ENCODE data around the gene RNF187. TPM values are rescaled to one million over a fixed set of nuclear protein-coding genes. Genes with fewer than 3 reads are reported as not detected.

Gene RNF187
- total and polyA plus RNA-seq, 7 experiments from 2014 or later: 16.5 to 133 (median 66.3) TPM

DNA sequence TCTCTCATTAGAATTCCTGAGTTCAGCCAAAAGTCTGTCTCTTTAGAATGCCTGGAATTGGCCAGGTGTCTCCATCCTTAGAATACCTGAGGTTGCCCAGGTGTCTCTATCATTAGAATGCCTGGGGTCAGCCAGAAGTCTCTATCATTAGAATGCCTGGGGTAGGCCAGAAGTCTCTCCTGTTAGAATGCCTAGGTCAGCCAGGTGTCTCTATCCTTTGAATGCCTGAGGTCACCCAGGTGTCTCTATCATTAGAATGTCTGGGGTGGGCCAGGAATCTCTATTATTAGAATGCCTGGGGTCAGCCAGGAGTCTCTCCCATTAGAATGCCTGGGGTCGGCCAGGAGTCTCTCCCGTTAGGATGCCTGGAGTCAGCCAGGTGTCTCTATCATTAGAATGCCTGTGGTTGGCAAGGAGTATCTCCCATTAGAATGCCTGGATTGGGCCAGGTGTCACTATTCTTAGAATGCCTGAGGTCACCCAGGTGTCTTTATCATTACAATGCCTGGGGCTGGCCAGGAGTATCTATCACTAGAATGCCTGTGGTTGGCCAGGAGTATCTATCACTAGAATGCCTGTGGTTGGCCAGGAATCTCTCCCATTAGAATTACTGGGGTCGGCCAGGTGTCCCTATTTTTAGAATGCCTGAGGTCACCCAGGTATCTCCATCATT is 43.0 kb downstream of the RNF187 start:
- CTCF ChIA-PET: no interaction called here
- H3K4me1 ChIP-seq (ENCODE audit: control insufficient read depth in 2 of 2, insufficient read depth in 2 of 2, low read length in 2 of 2): no peaks in the 10 kb centered on the region
- peaks cover 0 to 3% (median 0%) of the 10 kb centered on the region in 5 donors for H3K36me3 Mint-ChIP-seq

DNA sequence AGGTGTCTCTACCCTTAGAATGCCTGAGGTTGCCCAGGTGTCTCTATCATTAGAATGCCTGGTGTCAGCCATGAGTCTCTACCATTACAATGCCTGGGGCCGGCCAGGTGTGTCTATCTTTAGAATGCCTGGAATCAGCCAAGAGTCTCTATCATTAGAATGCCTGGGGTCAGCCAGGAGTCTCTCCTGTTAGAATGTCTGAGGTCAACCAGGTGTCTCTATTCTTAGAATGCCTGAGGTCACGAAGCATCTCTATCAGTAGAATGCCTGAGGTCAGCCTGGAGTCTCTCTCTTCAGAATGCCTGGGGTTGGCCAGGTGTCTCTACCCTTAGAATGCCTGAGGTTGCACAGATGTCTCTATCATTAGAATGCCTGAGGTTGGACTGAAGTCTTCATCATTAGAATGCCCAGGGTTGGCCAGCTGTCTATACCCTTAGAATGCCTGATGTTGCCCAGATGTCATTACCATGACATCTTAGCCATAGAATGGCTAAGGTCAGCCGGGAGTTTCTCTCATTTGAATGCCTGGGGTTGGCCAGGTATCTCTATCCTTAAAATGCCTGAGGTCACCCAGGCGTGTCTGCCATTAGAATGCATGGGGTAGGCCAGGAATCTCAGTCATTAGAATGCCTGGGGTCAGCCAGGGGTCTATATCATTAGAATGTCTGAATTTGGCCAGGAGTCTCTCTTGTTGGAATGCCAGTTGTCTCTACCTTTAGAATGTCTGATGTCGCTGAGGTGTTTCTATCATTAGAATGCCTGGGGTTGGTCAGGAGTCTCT is 44.0 kb downstream of the RNF187 start:
- Mint-ChIP-seq H3K27ac (no peak overlapping the region), H3K36me3 (peaks cover 0 to 5% (median under 1%) of the 10 kb centered on the region in 5 donors), H3K9me3 (peaks cover 0 to 28% (median 9%) of the 10 kb centered on the region in 11 donors), H3K27me3 (peaks cover 4 to 85% (median 71%) of the 10 kb centered on the region in 5 donors), H3K4me3 (no peak overlapping the region), H3K4me1 (peaks cover 0 to 2% (median 0%) of the 10 kb centered on the region in 7 donors)
- ChIA-PET CTCF (no interaction called here), POLR2A (no interaction called here)
- H3K9me3 ChIP-seq (ENCODE audit: control insufficient read depth in 2 of 3, low read length in 3 of 3): no peaks in the 10 kb centered on the region
- no peak overlapping the region for H3K27ac ChIP-seq (ENCODE audit: low read depth, low read length)
- no peaks in the 10 kb centered on the region for H3K4me1 ChIP-seq (ENCODE audit: control insufficient read depth in 2 of 2, insufficient read depth in 2 of 2, low read length in 2 of 2)
- H3K36me3 ChIP-seq (ENCODE audit: control insufficient read depth in 2 of 3, insufficient read depth in 3 of 3, low read length in 3 of 3): no peaks in the 10 kb centered on the region
- no peak overlapping the region for H3K4me3 ChIP-seq (ENCODE audit: low read length)
- intact Hi-C loops (cut with micrococcal nuclease): no loop called here
- ATAC-seq (no peak), DNase-seq (no peak)
- H3K27me3 ChIP-seq (ENCODE audit: control insufficient read depth in 2 of 2, insufficient read depth in 2 of 2, low read length in 2 of 2): peaks cover 0 to 8% of the 10 kb centered on the region in 2 donors

More for the DNA sequence above, 43.0 kb downstream of the RNF187 start:
- no peak overlapping the region for H3K27ac ChIP-seq (ENCODE audit: low read depth, low read length)
- no peak overlapping the region for H3K4me3 Mint-ChIP-seq
- no peak overlapping the region for H3K27ac Mint-ChIP-seq
- H3K27me3 Mint-ChIP-seq: peaks cover 4 to 84% (median 67%) of the 10 kb centered on the region in 5 donors
- no peaks in the 10 kb centered on the region for H3K36me3 ChIP-seq (ENCODE audit: control insufficient read depth in 2 of 3, insufficient read depth in 3 of 3, low read length in 3 of 3)
- intact Hi-C loops (cut with micrococcal nuclease): no loop called here
- no peak for DNase-seq
- ATAC-seq: no peak
- peaks cover 0 to 22% (median 5%) of the 10 kb centered on the region in 11 donors for H3K9me3 Mint-ChIP-seq
- H3K9me3 ChIP-seq (ENCODE audit: control insufficient read depth in 2 of 3, low read length in 3 of 3): no peaks in the 10 kb centered on the region
- no peak overlapping the region for H3K4me3 ChIP-seq (ENCODE audit: low read length)
- POLR2A ChIA-PET: no interaction called here
- peaks cover 0 to 2% (median 0%) of the 10 kb centered on the region in 7 donors for H3K4me1 Mint-ChIP-seq
- peaks cover 0 to 8% of the 10 kb centered on the region in 2 donors for H3K27me3 ChIP-seq (ENCODE audit: control insufficient read depth in 2 of 2, insufficient read depth in 2 of 2, low read length in 2 of 2)

DNA sequence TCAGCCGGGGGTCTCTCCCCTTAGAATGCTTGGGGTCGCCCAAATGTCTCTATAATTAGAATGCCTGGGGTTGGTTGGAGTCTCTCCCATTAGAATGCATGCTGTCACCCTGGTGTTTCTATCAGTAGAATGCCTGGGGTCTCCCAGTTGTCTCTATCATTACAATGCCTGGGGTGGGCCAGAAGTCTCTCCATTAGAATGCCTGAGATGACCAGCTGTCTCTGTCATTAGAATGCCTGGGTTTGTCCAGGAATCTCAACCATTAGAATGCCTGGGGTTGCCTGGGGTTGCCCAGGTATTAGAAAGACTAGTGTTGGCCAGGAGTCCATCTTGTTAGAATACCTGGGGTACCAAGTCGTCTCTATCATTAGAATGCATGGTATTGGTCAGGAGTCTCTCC is 51.6 kb downstream of the RNF187 start:
- H3K27me3 ChIP-seq (ENCODE audit: control insufficient read depth in 2 of 2, insufficient read depth in 2 of 2, low read length in 2 of 2): peaks cover 0 to 4% of the 10 kb centered on the region in 2 donors
- no peak for ATAC-seq
- H3K4me1 ChIP-seq (ENCODE audit: control insufficient read depth in 2 of 2, insufficient read depth in 2 of 2, low read length in 2 of 2): no peaks in the 10 kb centered on the region
- Mint-ChIP-seq H3K36me3 (peaks cover 0 to 19% (median 4%) of the 10 kb centered on the region in 5 donors), H3K27ac (no peak overlapping the region), H3K9me3 (peaks cover 0 to 38% (median 15%) of the 10 kb centered on the region in 11 donors), H3K4me1 (no peaks in the 10 kb centered on the region), H3K27me3 (peaks cover 0 to 90% (median 80%) of the 10 kb centered on the region in 5 donors), H3K4me3 (no peak overlapping the region)
- no peak overlapping the region for H3K27ac ChIP-seq (ENCODE audit: low read depth, low read length)
- no peak for DNase-seq
- POLR2A ChIA-PET: no interaction called here
- no peak overlapping the region for H3K4me3 ChIP-seq (ENCODE audit: low read length)
- no peaks in the 10 kb centered on the region for H3K36me3 ChIP-seq (ENCODE audit: control insufficient read depth in 2 of 3, insufficient read depth in 3 of 3, low read length in 3 of 3)
- intact Hi-C loops (cut with micrococcal nuclease): no loop called here
- no peaks in the 10 kb centered on the region for H3K9me3 ChIP-seq (ENCODE audit: control insufficient read depth in 2 of 3, low read length in 3 of 3)
- CTCF ChIA-PET: no interaction called here

DNA sequence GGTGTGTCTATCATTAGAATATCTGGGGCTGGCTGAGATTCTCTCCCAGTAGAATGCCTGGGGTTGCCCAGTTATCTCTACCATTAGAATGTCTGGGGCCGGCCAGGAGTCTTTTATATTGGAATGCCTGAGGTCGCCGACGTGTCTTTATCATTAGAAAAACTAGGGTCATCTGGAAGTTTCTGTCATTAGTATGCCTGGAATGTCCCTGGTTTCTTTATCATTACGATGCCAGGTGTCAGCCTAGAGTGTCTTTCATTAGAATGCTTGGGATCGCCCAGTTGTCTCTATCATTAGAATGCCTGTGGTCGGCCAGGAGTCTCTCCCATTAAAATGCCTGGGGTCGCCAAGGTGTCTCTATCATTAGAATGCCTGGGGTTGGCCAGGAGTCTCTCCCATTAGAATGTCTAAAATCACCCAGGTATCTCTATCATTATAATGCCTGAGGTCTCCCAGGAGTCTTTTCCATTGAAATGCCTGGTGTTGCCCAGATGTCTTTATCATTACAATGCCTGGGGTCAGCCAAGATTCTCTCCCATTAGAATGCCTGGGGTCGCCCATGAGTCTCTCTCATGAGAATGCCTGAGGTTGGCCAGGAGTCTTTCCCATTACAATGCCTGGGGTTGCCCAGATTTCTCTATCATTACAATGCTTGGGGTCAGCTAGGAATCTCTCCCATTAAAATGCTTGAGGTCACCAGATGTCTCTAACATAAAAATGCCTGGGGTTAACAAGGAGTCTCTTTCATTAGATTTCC is 53.2 kb downstream of the RNF187 start:
- Histone ChIP-seq H3K4me1 (ENCODE audit: control insufficient read depth in 2 of 2, insufficient read depth in 2 of 2, low read length in 2 of 2) (no peaks in the 10 kb centered on the region), H3K4me3 (ENCODE audit: low read length) (no peak overlapping the region), H3K27ac (ENCODE audit: low read depth, low read length) (no peak overlapping the region), H3K9me3 (ENCODE audit: control insufficient read depth in 2 of 3, low read length in 3 of 3) (no peaks in the 10 kb centered on the region), H3K36me3 (ENCODE audit: control insufficient read depth in 2 of 3, insufficient read depth in 3 of 3, low read length in 3 of 3) (no peaks in the 10 kb centered on the region), H3K27me3 (ENCODE audit: control insufficient read depth in 2 of 2, insufficient read depth in 2 of 2, low read length in 2 of 2) (peaks cover 0 to 4% of the 10 kb centered on the region in 2 donors)
- Mint-ChIP-seq H3K4me3 (no peak overlapping the region), H3K27ac (no peak overlapping the region), H3K9me3 (peaks cover 0 to 31% (median 16%) of the 10 kb centered on the region in 11 donors), H3K4me1 (no peaks in the 10 kb centered on the region), H3K36me3 (peaks cover 0 to 19% (median 4%) of the 10 kb centered on the region in 5 donors), H3K27me3 (peaks cover 0 to 89% (median 75%) of the 10 kb centered on the region in 5 donors)
- intact Hi-C loops (cut with micrococcal nuclease): no loop called here
- POLR2A ChIA-PET: no interaction called here
- ATAC-seq (no peak), DNase-seq (no peak)
- CTCF ChIA-PET: no interaction called here

DNA sequence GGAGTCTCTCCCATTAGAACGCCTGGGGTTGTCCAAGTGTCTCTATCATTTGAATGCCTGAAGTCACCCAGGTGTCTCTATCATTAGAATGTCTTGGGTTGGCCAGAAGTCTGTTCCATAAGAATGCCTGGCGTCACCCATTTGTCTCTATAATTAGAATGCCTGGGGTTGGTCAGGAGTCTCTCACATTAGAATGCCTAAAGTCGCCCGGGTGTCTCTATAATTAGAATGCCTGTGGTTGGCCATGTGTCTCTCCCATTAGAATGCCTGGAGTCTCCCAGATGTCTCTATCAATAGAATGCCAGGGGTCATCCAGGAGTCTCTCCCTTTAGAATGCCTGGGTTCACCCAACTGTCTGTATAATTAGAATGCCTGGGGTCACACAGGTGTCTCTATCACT is 54.5 kb downstream of the RNF187 start:
- no peak overlapping the region for H3K4me3 ChIP-seq (ENCODE audit: low read length)
- intact Hi-C loops (cut with micrococcal nuclease): no loop called here
- no peaks in the 10 kb centered on the region for H3K4me1 ChIP-seq (ENCODE audit: control insufficient read depth in 2 of 2, insufficient read depth in 2 of 2, low read length in 2 of 2)
- H3K27me3 ChIP-seq (ENCODE audit: control insufficient read depth in 2 of 2, insufficient read depth in 2 of 2, low read length in 2 of 2): peaks cover 0 to 4% of the 10 kb centered on the region in 2 donors
- DNase-seq: no peak
- H3K36me3 ChIP-seq (ENCODE audit: control insufficient read depth in 2 of 3, insufficient read depth in 3 of 3, low read length in 3 of 3): no peaks in the 10 kb centered on the region
- H3K27ac ChIP-seq (ENCODE audit: low read depth, low read length): no peak overlapping the region
- ChIA-PET POLR2A (no interaction called here), CTCF (no interaction called here)
- ATAC-seq: no peak
- Mint-ChIP-seq H3K4me1 (no peaks in the 10 kb centered on the region), H3K27ac (no peak overlapping the region), H3K36me3 (peaks cover 0 to 11% (median 0%) of the 10 kb centered on the region in 5 donors), H3K27me3 (peaks cover 0 to 85% (median 73%) of the 10 kb centered on the region in 5 donors), H3K9me3 (peaks cover 0 to 20% (median 8%) of the 10 kb centered on the region in 11 donors), H3K4me3 (no peak overlapping the region)
- H3K9me3 ChIP-seq (ENCODE audit: control insufficient read depth in 2 of 3, low read length in 3 of 3): no peaks in the 10 kb centered on the region

DNA sequence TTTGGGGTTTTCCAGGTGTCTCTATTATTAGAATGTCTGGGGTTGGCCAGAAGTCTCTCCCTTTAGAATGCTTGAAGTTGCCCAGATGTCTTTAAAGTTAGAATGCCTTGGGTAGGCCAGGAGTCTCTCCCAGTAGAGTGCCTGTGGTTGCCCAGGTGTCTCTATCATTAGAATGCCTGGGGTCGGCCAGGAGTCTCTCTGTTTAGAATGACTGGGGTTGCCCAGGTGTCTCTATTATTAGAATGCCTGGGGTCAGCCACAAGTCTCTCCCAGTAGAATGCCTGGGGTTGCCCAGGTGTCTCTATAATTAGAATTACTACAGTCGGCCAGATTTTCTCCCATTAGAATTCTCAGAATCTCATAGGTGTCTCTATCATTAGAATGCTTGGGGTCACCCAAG is 55.2 kb downstream of the RNF187 start:
- no peak overlapping the region for H3K4me3 Mint-ChIP-seq
- H3K27ac ChIP-seq (ENCODE audit: low read depth, low read length): no peak overlapping the region
- peaks cover 0 to 22% (median 4%) of the 10 kb centered on the region in 11 donors for H3K9me3 Mint-ChIP-seq
- ChIA-PET POLR2A (no interaction called here), CTCF (no interaction called here)
- peaks cover 0 to 1% of the 10 kb centered on the region in 2 donors for H3K27me3 ChIP-seq (ENCODE audit: control insufficient read depth in 2 of 2, insufficient read depth in 2 of 2, low read length in 2 of 2)
- H3K9me3 ChIP-seq (ENCODE audit: control insufficient read depth in 2 of 3, low read length in 3 of 3): no peaks in the 10 kb centered on the region
- peaks cover 0 to 4% (median 0%) of the 10 kb centered on the region in 5 donors for H3K36me3 Mint-ChIP-seq
- H3K36me3 ChIP-seq (ENCODE audit: control insufficient read depth in 2 of 3, insufficient read depth in 3 of 3, low read length in 3 of 3): no peaks in the 10 kb centered on the region
- peaks cover 0 to 87% (median 74%) of the 10 kb centered on the region in 5 donors for H3K27me3 Mint-ChIP-seq
- ATAC-seq: no peak
- no peaks in the 10 kb centered on the region for H3K4me1 ChIP-seq (ENCODE audit: control insufficient read depth in 2 of 2, insufficient read depth in 2 of 2, low read length in 2 of 2)
- intact Hi-C loops (cut with micrococcal nuclease): no loop called here
- no peaks in the 10 kb centered on the region for H3K4me1 Mint-ChIP-seq
- no peak overlapping the region for H3K4me3 ChIP-seq (ENCODE audit: low read length)
- H3K27ac Mint-ChIP-seq: no peak overlapping the region
- no peak for DNase-seq
